GM18867 (cell line): ENCODE measurements around the gene CCDC8.
"Not testable (repeated sequence)": the region's sequence is repeated elsewhere in the genome, so short reads cannot be mapped to it uniquely, and the experiment has no call there.

ENCODE experiments used
- ATAC-seq: cut with Tn5 transposase; IDR thresholded peaks from one replicate; pipeline ENCODE4 v1.9.1; 2021; ENCODE audit warnings: mild to moderate bottlenecking, moderate library complexity; ENCODE audit not compliant: unreplicated experiment

Gene CCDC8, protein sequence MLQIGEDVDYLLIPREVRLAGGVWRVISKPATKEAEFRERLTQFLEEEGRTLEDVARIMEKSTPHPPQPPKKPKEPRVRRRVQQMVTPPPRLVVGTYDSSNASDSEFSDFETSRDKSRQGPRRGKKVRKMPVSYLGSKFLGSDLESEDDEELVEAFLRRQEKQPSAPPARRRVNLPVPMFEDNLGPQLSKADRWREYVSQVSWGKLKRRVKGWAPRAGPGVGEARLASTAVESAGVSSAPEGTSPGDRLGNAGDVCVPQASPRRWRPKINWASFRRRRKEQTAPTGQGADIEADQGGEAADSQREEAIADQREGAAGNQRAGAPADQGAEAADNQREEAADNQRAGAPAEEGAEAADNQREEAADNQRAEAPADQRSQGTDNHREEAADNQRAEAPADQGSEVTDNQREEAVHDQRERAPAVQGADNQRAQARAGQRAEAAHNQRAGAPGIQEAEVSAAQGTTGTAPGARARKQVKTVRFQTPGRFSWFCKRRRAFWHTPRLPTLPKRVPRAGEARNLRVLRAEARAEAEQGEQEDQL

DNA sequence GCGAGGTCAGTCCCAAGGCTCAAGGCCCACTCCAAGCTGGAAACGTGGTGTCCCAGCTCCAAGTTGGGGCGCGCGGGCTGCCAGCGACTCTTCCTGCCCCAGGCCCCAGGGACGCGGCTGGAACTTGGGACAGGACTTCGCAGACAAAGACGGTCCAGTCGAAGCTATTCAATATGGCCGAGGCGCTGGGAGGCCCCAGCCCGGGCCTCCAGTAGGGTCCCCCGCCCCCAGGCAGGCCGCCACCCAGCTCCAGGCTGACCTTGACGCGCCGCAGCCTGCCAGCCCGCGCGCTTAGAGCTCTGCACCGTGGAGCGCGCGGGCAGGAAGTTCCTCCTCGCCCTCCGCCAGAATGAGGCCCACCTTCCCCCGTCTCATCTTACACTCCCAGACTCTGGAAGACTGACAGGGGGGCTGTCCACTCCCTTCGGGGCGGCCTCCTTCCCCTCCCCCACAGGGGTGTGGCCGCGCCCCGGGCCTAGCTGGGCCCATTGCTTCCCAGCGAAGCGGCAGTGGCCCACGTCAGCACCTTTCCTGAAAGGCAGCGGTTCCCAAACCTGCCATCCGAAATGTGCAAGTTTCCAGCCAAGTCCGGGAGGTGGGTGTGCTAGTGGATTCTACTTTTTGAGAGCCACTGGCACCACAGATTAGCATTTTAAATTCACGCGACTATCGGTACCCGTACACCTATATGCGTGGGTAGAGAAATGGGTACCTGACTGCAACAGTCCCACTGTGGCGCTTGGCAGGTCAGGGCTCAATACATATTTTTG, at the start of gene CCDC8:
CCDC8 (minus strand) TSS at position 303 of the 770 bp plus-strand sequence. CDS start 754 bp downstream, outside the sequence.
- no peak for ATAC-seq

DNA sequence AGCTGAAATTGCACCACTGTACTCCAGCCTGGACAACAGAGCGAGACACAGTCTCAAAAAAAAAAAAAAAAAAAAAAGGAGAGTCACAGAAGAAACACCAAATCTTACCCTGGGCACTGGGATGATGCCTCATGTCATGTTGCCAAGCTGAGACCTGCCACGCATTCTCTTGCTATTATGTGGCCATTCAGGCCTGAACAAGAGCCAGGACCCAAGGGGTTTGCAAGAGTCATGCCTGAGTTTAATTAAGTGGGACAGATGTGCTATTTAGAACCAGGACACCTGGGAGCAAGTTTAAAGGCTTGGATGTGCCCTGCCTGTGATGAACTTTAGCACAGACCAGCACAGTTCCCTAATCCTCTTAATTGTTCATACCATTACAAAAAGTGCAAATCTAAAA, 48.2 kb upstream of the CCDC8 start:
- no peak for ATAC-seq

DNA sequence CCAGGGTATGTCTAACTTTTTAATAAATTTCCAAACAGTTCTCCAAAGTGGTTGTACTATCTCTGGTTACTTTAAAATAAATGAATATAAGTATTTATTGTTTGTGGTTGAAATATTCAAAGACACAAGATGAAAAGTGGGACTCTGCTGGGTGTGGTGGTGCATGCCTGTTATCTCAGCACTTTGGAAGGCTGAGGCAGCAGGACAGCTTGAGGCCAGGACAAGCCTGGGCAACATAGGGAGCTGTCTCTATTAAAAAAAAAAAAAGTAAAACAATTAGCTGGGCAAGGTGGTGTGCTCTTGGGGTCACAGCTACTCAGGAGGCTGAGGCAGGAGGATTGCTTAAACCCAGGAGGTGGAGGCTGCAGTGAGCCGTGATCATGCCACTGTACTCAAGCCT, 47.6 kb upstream of the CCDC8 start:
- ATAC-seq, result no peak

DNA sequence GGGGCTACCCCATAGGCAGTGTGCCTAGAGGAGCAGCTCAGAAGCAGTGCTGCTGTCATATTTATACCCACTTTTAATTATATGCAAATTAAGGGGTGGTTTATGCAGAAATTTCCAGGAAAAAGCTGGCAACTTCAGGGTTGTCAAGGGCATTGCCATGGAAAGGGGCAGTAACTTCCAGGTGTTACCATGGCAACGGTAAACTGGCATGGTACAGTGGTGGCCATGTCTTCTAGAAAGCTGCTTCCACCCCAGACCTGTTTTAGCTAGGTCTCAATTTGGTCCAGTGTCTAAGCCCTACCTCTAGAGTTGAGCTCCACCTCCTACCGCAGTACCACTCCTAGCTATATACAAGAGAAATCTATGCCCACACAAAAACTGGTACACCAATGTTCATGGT, 46.7 kb upstream of the CCDC8 start:
- ATAC-seq, result no peak

GRCh38 chr19:46456930-46457329, 43.6 kb upstream of the CCDC8 start:
- no peak for ATAC-seq

DNA sequence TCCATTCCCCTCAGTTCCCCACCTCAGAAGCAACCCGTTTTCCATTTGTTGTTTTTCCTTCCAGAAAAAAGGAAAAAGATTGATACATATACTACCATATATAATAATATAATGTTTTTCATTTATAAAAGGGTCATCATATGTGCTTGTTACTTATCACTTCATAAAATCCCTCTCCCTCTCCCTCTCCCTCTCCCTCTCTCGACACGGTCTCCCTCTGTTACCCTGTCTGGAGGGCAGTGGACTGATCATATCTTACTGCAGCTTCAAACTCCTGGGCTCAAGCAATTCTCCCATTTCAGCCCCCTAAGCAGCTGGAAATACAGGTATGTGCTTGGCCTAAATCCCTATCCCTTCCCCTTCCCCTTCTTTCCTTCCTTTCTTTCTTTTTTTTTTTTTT, 40.9 kb upstream of the CCDC8 start:
- ATAC-seq, result no peak

- no peak for ATAC-seq
These were observed 40.3 kb upstream of the CCDC8 start for GRCh38 chr19:46453661-46454060.

DNA sequence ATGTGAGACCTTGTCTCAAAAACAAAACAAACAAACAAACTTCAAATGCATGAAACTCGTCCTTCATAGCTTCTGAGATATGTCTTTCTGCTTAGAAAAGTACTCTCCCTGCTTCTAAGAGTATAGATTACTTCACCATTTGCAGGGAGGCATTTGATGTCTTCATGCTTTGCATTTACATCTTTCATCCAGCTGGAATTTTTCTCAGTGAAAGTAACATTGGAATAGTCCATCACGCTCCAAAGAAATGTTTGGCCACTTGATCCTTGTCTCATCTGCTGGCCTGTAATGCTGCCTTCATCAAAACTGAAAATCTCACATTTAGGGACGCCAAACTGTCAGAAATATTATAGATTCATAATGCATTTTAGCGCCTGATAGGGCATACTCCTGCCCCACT, 38.8 kb upstream of the CCDC8 start:
- no peak for ATAC-seq

DNA sequence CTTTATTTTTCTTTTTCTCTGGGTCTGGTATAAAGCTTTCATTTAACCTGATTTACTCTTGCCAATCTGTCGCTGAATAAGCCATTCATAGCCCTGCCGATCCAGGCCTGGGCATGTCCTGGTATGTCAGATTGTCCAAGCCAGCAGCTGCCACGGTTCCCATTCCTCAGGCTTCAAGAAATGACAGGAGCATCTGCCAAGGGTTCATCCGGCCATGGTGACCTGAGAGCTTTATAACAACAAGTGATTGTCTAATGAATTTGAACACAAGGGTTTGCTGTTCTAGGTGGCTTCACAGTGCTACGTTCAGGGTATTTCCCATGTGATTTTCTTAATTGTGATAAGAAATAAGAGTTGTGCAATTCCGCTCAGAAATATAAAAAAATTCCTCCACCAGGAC, 38.0 kb upstream of the CCDC8 start:
- no peak for ATAC-seq

DNA sequence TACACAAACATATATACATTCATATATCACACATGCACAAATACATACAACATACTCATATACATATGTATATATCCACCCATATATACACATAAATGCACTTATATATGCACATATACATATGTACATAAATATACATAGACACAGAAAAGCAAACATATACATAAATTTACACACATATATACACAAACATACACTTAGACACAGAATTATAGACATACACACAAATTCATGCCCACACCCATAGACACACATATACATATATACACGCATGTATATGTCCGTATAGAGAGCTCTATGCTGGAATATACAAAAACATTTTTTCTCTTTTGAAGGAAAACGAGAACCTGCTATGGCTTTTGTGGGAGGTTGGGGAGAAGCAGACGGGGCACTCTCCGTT, 37.4 kb upstream of the CCDC8 start:
- no peak for ATAC-seq

- ATAC-seq, result no peak
These were observed 35.9 kb upstream of the CCDC8 start for GRCh38 chr19:46449228-46449627.

- no peak for ATAC-seq
These were observed 35.2 kb upstream of the CCDC8 start for GRCh38 chr19:46448601-46449000.

- no peak for ATAC-seq
These were observed 34.5 kb upstream of the CCDC8 start for GRCh38 chr19:46447824-46448223.

GRCh38 chr19:46447006-46447405, 33.6 kb upstream of the CCDC8 start:
- no peak for ATAC-seq

GRCh38 chr19:46446021-46446420, 32.7 kb upstream of the CCDC8 start:
- no peak for ATAC-seq

- ATAC-seq, result no peak
These were observed 29.6 kb upstream of the CCDC8 start for GRCh38 chr19:46442808-46443450.

- no peak for ATAC-seq
These were observed 28.5 kb upstream of the CCDC8 start for GRCh38 chr19:46441866-46442265.

GRCh38 chr19:46435689-46436088, 22.3 kb upstream of the CCDC8 start:
- not testable (repeated sequence) for ATAC-seq

DNA sequence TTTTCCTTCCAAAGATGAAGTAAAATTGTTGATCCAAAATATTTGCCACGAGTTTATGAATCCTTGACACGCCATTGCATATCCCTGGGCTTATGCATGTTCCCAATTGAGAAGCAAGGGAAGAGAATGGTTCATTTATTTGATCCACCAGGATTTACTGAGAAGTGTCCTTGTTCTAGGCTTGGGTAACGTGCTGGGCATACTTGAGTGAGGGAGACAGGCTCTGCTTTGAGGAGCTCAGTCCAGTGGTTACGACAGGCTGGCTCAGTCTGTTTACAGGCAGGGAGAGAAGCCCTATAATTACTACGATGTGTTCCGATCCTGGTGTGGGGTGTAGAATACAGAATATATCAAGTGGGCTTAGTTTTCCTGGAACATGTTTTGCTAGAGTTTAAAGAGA, 21.6 kb upstream of the CCDC8 start:
- no peak for ATAC-seq

DNA sequence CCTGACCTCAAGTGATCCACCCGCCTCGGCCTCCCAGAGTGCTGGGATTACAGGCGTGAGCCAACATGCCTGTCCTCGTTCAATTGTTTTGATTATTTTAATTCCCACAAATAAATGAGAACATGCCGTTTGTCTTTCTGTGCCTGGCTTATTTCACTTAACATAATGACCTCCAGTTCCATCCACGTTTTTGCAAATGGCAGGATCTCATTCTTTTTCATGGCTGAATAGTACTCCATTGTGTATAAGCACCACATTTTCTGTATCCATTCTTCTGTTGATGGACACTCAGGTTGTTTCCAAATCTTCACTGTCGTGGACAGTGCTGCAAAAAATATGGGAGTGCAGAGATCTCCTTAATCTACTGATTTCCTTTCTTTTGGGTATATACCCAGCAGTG, 20.1 kb upstream of the CCDC8 start:
- ATAC-seq, result not testable (repeated sequence)

- no peak for ATAC-seq
These were observed 18.5 kb upstream of the CCDC8 start for GRCh38 chr19:46431824-46432223.
